HL-60 (cell line): ENCODE results near the gene PANK2.

Source experiments
- DNase-seq, 2 experiments: peaks; one replicate each; pipeline ENCODE4 v3.0.0-alpha.2; 2010 to 2020; ENCODE audit warnings: low read depth in 1 of 2, low spot score in 1 of 2
- H3K27ac ChIP-seq: fragments of 250-450 bp; sonication (Bioruptor Pico); replicated peaks from 2 replicates; pipeline ENCODE4 v1.5.1; 2020; ENCODE audit warnings: mild to moderate bottlenecking, moderate library complexity
- H3K27me3 ChIP-seq: fragments of 250-450 bp; sonication (Bioruptor Pico); 2 replicates; pipeline ENCODE4 v1.5.1; 2021; ENCODE audit warnings: mild to moderate bottlenecking, moderate library complexity; ENCODE audit not compliant: insufficient read depth, poor library complexity, severe bottlenecking
- H3K4me3 ChIP-seq: replicated peaks from 2 replicates; pipeline ENCODE4 v1.5.1; 2011; ENCODE audit warnings: mild to moderate bottlenecking, control low read depth, low read length; ENCODE audit not compliant: insufficient read depth
- CTCF ChIP-seq: IDR thresholded peaks from one replicate; pipeline ENCODE4 v1.5.1; 2011; ENCODE audit warnings: low read length, control low read depth, inconsistent platforms; ENCODE audit not compliant: insufficient read depth
- GABPA ChIP-seq: IDR thresholded peaks from 2 replicates; pipeline ENCODE4 v1.6.1; 2012; ENCODE audit warnings: low read depth
- POLR2AphosphoS5 ChIP-seq: IDR thresholded peaks from 2 replicates; pipeline ENCODE4 v1.6.1; 2012; ENCODE audit warnings: low read depth
- REST ChIP-seq: IDR thresholded peaks from 2 replicates; pipeline ENCODE4 v1.6.1; 2012; ENCODE audit warnings: low read depth; ENCODE audit not compliant: insufficient replicate concordance
- SPI1 ChIP-seq: IDR thresholded peaks from 2 replicates; pipeline ENCODE4 v1.6.1; 2012; ENCODE audit warnings: low read depth, mild to moderate bottlenecking, borderline replicate concordance

Gene PANK2

GRCh38 chr20:3966571-3966970 is 77.4 kb downstream of the PANK2 start:
- Histone ChIP-seq H3K27ac (no peak overlapping the region), H3K4me3 (no peak overlapping the region), H3K27me3 (no peaks in the 10 kb centered on the region)
- no peak for DNase-seq
- TF ChIP-seq SPI1 (no peak), POLR2AphosphoS5 (no peak), CTCF (no peak), GABPA (no peak), REST (no peak)

- Histone ChIP-seq H3K27me3 (no peaks in the 10 kb centered on the region), H3K27ac (no peak overlapping the region), H3K4me3 (no peak overlapping the region)
- TF ChIP-seq POLR2AphosphoS5: no peak
- TF ChIP-seq REST: no peak
- no peak for TF ChIP-seq GABPA
- TF ChIP-seq CTCF: no peak
- no peak for TF ChIP-seq SPI1
- DNase-seq: no peak
Measured at GRCh38 chr20:3970016-3970415, 80.8 kb downstream of the PANK2 start.

GRCh38 chr20:3971145-3971544 is 82.0 kb downstream of the PANK2 start:
- Histone ChIP-seq H3K4me3 (no peak overlapping the region), H3K27me3 (no peaks in the 10 kb centered on the region), H3K27ac (no peak overlapping the region)
- TF ChIP-seq CTCF (no peak), POLR2AphosphoS5 (no peak), SPI1 (no peak), GABPA (no peak), REST (no peak)
- no peak for DNase-seq
